WTC11 (cell line): Measurements from ENCODE around the gene TEKT5.

Experiments
- CREB1 ChIP-seq: sonication (generic); formaldehyde crosslinking; IDR thresholded peaks from 2 replicates; pipeline ENCODE4 v1.8.0; 2023; ENCODE audit warnings: mild to moderate bottlenecking, missing genetic modification reagents
- CTCF ChIP-seq: fragments of 200-600 bp; IDR thresholded peaks from 2 replicates; pipeline ENCODE4 v1.8.0; 2022; ENCODE audit warnings: antibody characterized with exemption
- ELF4 ChIP-seq: sonication (generic); formaldehyde crosslinking; IDR thresholded peaks from 2 replicates; pipeline ENCODE4 v1.8.1; 2022; ENCODE audit warnings: low read depth, mild to moderate bottlenecking, moderate library complexity, missing genetic modification reagents
- FOXP1 ChIP-seq: sonication (generic); formaldehyde crosslinking; IDR thresholded peaks from 2 replicates; pipeline ENCODE4 v1.8.0; 2022; ENCODE audit warnings: missing genetic modification reagents, mild to moderate bottlenecking, moderate library complexity, borderline replicate concordance
- IRF2 ChIP-seq: sonication (generic); formaldehyde crosslinking; IDR thresholded peaks from 2 replicates; pipeline ENCODE4 v1.8.0; 2022; ENCODE audit warnings: low read depth, missing genetic modification reagents, borderline replicate concordance
- SMAD4 ChIP-seq: sonication (generic); formaldehyde crosslinking; IDR thresholded peaks from 2 replicates; pipeline ENCODE4 v1.8.0; 2022; ENCODE audit warnings: mild to moderate bottlenecking, missing genetic modification reagents
- TEAD4 ChIP-seq: sonication (generic); formaldehyde crosslinking; IDR thresholded peaks from 2 replicates; pipeline ENCODE4 v1.8.0; 2022; ENCODE audit warnings: mild to moderate bottlenecking, missing genetic modification reagents
- TF ChIP-seq, protein P1 (sequence below): sonication (generic); formaldehyde crosslinking; IDR thresholded peaks from 2 replicates; pipeline ENCODE4 v1.8.1; 2023; ENCODE audit warnings: mild to moderate bottlenecking, missing genetic modification reagents, moderate library complexity
- TF ChIP-seq, protein P2 (sequence below): sonication (generic); formaldehyde crosslinking; conservative IDR thresholded peaks from 2 replicates; pipeline ENCODE4 v1.8.1; 2023; ENCODE audit warnings: mild to moderate bottlenecking, low read depth, missing genetic modification reagents, moderate library complexity
- TF ChIP-seq, protein P3 (sequence below): sonication (generic); formaldehyde crosslinking; IDR thresholded peaks from 2 replicates; pipeline ENCODE4 v1.8.1; 2023; ENCODE audit warnings: mild to moderate bottlenecking, moderate library complexity, missing genetic modification reagents

- TF ChIP-seq, protein P1, sequence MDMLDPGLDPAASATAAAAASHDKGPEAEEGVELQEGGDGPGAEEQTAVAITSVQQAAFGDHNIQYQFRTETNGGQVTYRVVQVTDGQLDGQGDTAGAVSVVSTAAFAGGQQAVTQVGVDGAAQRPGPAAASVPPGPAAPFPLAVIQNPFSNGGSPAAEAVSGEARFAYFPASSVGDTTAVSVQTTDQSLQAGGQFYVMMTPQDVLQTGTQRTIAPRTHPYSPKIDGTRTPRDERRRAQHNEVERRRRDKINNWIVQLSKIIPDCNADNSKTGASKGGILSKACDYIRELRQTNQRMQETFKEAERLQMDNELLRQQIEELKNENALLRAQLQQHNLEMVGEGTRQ (CRISPR knock-in tag) = no peak
- TF ChIP-seq, protein P2, sequence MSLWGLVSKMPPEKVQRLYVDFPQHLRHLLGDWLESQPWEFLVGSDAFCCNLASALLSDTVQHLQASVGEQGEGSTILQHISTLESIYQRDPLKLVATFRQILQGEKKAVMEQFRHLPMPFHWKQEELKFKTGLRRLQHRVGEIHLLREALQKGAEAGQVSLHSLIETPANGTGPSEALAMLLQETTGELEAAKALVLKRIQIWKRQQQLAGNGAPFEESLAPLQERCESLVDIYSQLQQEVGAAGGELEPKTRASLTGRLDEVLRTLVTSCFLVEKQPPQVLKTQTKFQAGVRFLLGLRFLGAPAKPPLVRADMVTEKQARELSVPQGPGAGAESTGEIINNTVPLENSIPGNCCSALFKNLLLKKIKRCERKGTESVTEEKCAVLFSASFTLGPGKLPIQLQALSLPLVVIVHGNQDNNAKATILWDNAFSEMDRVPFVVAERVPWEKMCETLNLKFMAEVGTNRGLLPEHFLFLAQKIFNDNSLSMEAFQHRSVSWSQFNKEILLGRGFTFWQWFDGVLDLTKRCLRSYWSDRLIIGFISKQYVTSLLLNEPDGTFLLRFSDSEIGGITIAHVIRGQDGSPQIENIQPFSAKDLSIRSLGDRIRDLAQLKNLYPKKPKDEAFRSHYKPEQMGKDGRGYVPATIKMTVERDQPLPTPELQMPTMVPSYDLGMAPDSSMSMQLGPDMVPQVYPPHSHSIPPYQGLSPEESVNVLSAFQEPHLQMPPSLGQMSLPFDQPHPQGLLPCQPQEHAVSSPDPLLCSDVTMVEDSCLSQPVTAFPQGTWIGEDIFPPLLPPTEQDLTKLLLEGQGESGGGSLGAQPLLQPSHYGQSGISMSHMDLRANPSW = no peak
- TF ChIP-seq CTCF (no peak), SMAD4 (CRISPR knock-in tag) (no peak), ELF4 (CRISPR knock-in tag) (no peak), CREB1 (CRISPR knock-in tag) (no peak), TEAD4 (CRISPR knock-in tag) (no peak), FOXP1 (CRISPR knock-in tag) (no peak), IRF2 (no peak)
- TF ChIP-seq, protein P3, sequence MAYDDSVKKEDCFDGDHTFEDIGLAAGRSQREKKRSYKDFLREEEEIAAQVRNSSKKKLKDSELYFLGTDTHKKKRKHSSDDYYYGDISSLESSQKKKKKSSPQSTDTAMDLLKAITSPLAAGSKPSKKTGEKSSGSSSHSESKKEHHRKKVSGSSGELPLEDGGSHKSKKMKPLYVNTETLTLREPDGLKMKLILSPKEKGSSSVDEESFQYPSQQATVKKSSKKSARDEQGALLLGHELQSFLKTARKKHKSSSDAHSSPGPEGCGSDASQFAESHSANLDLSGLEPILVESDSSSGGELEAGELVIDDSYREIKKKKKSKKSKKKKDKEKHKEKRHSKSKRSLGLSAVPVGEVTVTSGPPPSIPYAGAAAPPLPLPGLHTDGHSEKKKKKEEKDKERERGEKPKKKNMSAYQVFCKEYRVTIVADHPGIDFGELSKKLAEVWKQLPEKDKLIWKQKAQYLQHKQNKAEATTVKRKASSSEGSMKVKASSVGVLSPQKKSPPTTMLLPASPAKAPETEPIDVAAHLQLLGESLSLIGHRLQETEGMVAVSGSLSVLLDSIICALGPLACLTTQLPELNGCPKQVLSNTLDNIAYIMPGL (CRISPR knock-in tag) = no peak
These were observed 95.1 kb downstream of the TEKT5 start for GRCh38 chr16:10599626-10600025.
